Activated T-cell treated with anti-CD3 and anti-CD28 coated beads, Interleukin-2, amount 50 U/mL, for 72 hours (primary cell): ENCODE results near the gene DDOST. TPM values are rescaled to one million over a fixed set of nuclear protein-coding genes. Genes with fewer than 3 reads are reported as not detected.
"Not testable (repeated sequence)": the region's sequence is repeated elsewhere in the genome, so short reads cannot be mapped to it uniquely, and the experiment has no call there.

Experiments used
- ATAC-seq, 2 donors: fragments of 150-1000 bp; cut with Tn5 transposase; replicated peaks in 1 of 2; 2 replicates each; pipeline ENCODE4 v1.10.0; 2021; ENCODE audit warnings: moderate library complexity in 2 of 2, mild to moderate bottlenecking in 1 of 2
- DNase-seq, 2 donors: peaks; one replicate each; pipeline ENCODE4 v3.0.0; 2021 to 2022; ENCODE audit warnings: mixed read lengths in 1 of 2
- H3K27ac Mint-ChIP-seq: one replicate; pipeline ENCODE4 v1.8.0; 2022; ENCODE audit warnings: mild to moderate bottlenecking, moderate library complexity, mixed read lengths
- H3K27me3 Mint-ChIP-seq: one replicate; pipeline ENCODE4 v1.8.0; 2022; ENCODE audit warnings: low read depth, mixed read lengths
- H3K36me3 Mint-ChIP-seq, 2 donors: one replicate each; pipeline ENCODE4 v1.8.0; 2022; ENCODE audit warnings: mixed read lengths in 2 of 2, mild to moderate bottlenecking in 1 of 2; ENCODE audit not compliant: insufficient read depth in 2 of 2
- H3K4me1 Mint-ChIP-seq: one replicate; pipeline ENCODE4 v1.8.0; 2022; ENCODE audit warnings: low read depth, mixed read lengths
- H3K4me3 Mint-ChIP-seq, 2 donors: one replicate each; pipeline ENCODE4 v1.8.0; 2022; ENCODE audit warnings: mild to moderate bottlenecking in 2 of 2, mixed read lengths in 2 of 2, moderate library complexity in 2 of 2
- H3K9me3 Mint-ChIP-seq, 2 donors: one replicate each; pipeline ENCODE4 v1.8.0; 2022; ENCODE audit warnings: mixed read lengths in 2 of 2
- total RNA-seq, 2 donors: library from RNA; stranded (reverse); gene quantifications; one replicate each; pipeline ENCODE4 v1.2.3, GENCODE V29; 2022

The DDOST gene
- total RNA-seq, 2 donors from 2014 or later = 159 to 175 TPM

DNA sequence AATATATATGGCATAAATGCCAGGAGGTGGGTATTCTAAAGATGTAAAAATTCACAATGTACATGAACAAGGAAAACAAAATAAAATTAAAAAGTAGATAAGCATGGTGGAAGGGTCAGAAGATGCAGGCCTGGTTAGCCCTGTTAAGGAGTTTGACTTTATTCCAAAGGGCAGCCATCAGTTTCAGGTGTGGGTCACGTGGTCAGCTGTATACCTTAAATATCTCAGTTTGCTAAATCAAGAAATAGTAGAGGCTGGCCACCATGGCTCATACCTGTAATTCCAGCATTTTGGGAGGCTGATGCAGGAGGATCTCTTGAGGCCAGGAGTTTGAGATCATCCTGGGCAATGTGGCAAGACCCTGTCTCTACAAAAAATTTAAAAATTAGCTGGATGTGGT is 36.5 kb downstream of the DDOST start:
- Mint-ChIP-seq H3K4me1 (no peaks in the 10 kb centered on the region), H3K27ac (no peak overlapping the region), H3K36me3 (peaks cover 2 to 4% of the 10 kb centered on the region in 2 donors), H3K27me3 (peaks cover 11% of the 10 kb centered on the region), H3K4me3 (no peak overlapping the region), H3K9me3 (peaks cover 0 to 2% of the 10 kb centered on the region in 2 donors)
- no peak for DNase-seq
- ATAC-seq = no peak

DNA sequence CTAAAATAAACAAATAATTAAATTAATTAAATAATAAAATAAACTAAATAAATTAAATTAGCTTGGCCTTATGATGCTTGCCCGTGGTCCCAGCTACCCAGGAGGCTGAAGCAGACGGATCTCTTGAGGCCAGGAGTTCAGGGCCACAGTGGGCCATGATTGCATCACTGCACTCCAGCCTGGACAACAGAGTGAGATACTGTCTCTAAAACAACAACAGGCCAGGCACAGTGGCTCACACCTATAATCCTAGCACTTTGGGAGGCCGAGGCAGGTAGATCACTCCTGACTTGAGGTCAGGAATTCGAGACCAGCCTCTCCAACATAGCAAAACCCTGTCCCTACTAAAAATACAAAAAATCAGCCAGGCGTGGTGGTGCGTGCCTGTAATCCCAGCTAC is 40.2 kb downstream of the DDOST start:
- Mint-ChIP-seq H3K9me3 (no peaks in the 10 kb centered on the region), H3K4me1 (no peaks in the 10 kb centered on the region), H3K4me3 (no peak overlapping the region), H3K27me3 (peaks cover 13% of the 10 kb centered on the region), H3K27ac (no peak overlapping the region), H3K36me3 (no peaks in the 10 kb centered on the region)
- DNase-seq (no peak), ATAC-seq (no peak)

DNA sequence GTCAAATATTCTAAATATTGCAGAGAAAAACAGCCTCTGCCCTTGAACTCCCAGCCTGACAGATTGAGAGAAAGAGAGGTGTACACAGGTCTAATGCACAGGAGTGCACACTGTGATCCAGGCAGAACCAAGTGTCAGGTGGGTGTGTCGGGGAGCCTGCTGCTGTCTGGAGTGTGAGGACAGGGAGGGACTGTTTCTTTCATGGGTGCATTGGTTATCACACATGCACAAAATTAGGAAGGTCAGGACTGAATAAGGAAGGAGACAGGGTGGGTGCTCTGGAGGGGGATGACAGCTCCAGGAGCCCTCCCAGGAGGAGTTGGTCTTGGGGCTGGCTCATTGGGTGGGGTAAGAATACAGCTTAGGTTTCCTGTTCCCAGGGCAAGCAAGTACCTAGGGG is 41.2 kb downstream of the DDOST start:
- Mint-ChIP-seq H3K27me3 (peaks cover 7% of the 10 kb centered on the region), H3K9me3 (no peaks in the 10 kb centered on the region), H3K4me3 (no peak overlapping the region), H3K4me1 (no peaks in the 10 kb centered on the region), H3K27ac (no peak overlapping the region), H3K36me3 (no peaks in the 10 kb centered on the region)
- ATAC-seq = no peak
- no peak for DNase-seq

DNA sequence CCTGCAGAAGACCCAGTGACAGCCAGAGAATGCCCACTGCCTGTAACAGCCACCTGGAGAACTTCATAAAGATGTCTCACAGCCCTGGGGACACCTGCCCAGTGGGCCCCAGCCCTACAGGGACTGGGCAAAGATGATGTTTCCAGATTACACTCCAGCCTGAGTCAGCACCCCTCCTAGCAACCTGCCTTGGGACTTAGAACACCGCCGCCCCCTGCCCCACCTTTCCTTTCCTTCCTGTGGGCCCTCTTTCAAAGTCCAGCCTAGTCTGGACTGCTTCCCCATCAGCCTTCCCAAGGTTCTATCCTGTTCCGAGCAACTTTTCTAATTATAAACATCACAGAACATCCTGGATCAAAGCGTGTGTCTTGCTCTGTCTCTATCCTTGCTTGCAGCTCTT is 42.6 kb downstream of the DDOST start:
- no peaks in the 10 kb centered on the region for H3K36me3 Mint-ChIP-seq
- no peaks in the 10 kb centered on the region for H3K9me3 Mint-ChIP-seq
- peaks cover 7% of the 10 kb centered on the region for H3K27me3 Mint-ChIP-seq
- no peak for DNase-seq
- no peak overlapping the region for H3K4me3 Mint-ChIP-seq
- no peak overlapping the region for H3K27ac Mint-ChIP-seq
- ATAC-seq = no peak
- no peaks in the 10 kb centered on the region for H3K4me1 Mint-ChIP-seq

DNA sequence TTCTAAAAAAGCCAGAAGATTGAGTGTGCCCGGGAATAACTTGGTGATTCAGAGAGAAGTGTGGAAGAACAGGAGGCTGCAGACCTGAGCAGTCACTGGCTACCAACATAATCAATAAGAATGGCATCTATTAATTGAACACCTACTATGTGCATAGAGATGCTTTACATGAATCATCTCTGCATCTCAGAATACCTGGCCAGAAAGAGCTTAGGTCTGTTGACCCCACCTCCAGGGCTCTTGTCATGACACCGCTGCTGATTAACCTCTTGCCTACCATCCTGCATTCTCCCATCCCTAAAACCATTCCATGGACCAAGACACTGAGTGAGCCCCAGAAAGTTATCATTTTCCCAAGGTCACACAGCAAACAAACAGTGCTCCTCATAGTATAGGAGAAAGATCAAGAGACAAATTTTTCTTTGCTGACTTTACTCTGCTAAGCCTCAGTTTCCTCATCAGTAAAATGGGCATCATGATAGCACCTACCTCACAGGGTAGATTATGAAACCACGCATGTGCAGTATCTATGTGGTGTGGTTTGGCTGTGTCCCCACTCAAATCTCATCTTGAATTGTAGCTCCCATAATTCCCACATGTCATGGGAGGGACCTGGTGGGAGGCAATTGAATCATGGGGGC is 44.2 kb downstream of the DDOST start:
- H3K9me3 Mint-ChIP-seq = no peaks in the 10 kb centered on the region

DNA sequence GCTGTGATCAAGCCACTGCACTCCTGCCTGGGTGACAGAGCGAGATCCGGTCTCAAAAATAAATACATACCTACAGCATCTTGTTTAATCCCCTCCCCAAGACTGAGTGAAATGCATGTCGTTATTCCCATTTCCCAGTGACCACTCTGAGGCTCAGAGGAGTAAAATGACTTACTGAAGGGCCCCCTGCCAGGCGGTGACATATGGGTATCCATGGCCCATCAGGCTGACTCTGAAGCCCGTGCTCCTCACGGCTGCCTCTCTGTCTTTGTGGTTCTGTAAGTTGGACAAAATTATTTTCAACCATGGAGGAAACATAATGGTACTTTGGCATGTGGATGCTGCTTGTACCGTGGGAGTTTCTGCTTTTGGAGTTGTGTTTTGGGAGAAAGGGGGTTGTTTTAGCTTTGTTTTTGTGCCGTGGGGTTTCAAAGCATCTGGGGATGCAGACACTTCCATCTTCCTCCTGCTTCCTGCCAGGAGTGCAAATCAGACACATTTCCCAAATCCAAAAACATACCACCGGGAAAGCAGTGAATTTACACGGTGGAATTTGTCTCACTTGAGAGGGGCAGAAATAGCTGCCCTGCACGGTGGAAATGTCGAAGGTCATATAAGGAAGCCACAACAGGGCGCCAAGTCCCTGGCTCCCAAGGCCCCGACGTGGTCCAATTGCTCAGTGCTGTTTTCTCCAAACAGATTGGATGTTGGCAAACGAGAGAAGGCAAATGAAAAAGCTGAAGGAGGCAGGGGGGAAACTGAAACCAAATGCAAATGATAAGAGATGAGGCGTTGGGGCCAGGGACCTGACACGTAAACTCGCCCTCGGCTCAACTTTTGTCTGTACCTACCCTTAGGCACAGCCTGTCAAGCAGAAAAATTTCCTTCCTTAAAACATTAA is 45.0 kb downstream of the DDOST start:
- no peaks in the 10 kb centered on the region for H3K4me1 Mint-ChIP-seq
- DNase-seq = no peak
- peaks cover 7% of the 10 kb centered on the region for H3K27me3 Mint-ChIP-seq
- no peaks in the 10 kb centered on the region for H3K9me3 Mint-ChIP-seq
- ATAC-seq = no peak
- H3K36me3 Mint-ChIP-seq = no peaks in the 10 kb centered on the region
- no peak overlapping the region for H3K27ac Mint-ChIP-seq
- H3K4me3 Mint-ChIP-seq = no peak overlapping the region

More for the DNA sequence above, 44.2 kb downstream of the DDOST start:
- Mint-ChIP-seq H3K4me1 (no peaks in the 10 kb centered on the region), H3K27me3 (peaks cover 7% of the 10 kb centered on the region), H3K4me3 (no peak overlapping the region), H3K36me3 (no peaks in the 10 kb centered on the region), H3K27ac (no peak overlapping the region)
- ATAC-seq = no peak
- DNase-seq = no peak

DNA sequence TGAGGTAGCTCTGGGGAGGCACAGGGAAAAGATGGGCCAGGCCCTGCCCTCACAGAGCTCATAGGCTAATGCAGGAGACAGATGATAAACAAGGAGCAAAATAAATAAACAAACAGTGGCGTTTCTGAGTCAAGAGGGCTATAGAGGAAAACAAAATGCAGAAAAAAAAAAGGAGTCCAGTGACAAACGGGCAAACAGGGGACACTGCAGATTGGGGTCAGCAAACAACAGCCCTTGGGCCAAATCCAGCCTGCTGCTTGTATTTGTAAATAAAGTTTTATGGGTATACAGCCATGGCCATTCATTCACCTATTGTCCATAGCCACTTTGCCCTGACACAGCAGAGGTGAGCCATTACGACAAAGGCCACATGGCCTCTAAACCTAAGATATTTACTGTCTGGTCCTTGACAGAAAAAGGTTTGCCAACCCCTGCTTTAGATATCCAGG is 47.0 kb downstream of the DDOST start:
- Mint-ChIP-seq H3K9me3 (no peaks in the 10 kb centered on the region), H3K27ac (no peak overlapping the region), H3K36me3 (no peaks in the 10 kb centered on the region), H3K27me3 (peaks cover 7% of the 10 kb centered on the region), H3K4me3 (no peak overlapping the region), H3K4me1 (no peaks in the 10 kb centered on the region)
- no peak for ATAC-seq
- no peak for DNase-seq

DNA sequence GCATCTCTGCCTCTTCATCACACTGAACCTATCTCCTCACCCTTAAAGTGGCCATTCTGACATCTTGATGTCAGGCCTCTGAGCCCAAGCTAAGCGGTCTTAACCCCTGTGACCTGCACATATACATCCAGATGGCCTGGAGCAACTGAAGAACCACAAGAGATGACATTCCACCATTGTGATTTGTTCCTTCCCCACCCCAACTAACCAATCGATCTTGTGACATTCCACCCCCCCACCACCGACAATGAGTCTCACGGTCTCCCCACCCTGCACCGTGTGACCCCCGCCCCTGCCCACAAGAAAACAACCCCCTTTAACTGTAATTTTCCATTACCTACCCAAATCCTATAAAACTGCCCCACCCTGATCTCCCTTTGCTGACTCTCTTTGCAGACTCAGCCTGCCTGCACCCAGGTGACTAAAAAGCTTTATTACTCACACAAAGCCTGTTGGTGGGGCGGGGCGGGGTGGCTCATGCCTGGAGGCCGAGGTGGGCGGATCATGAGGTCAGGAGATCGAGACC is 48.9 kb downstream of the DDOST start:
- H3K4me3 Mint-ChIP-seq = no peak overlapping the region
- ATAC-seq (no peak), DNase-seq (no peak)
- H3K27ac Mint-ChIP-seq = no peak overlapping the region
- no peaks in the 10 kb centered on the region for H3K9me3 Mint-ChIP-seq
- no peaks in the 10 kb centered on the region for H3K36me3 Mint-ChIP-seq
- H3K27me3 Mint-ChIP-seq = no peaks in the 10 kb centered on the region
- H3K4me1 Mint-ChIP-seq = no peaks in the 10 kb centered on the region

DNA sequence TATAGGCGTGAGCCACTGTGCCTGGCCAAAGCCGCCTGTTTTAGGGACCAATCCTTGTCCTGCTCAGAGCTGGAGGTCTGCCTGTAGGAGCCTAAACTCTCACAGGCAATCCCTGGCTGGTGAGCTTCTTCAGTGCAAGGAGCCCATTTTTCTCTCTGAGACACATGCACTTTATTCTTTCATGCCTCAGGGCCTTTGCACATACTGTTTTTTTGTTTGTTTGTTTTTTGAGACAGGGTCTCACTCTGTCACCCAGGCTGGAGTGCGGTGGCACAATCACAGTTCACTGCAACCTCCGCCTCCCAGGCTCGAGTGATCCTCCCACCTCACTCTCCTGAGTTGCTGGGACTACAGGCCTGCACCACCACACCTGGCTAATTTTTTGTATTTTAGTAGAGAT is 49.5 kb downstream of the DDOST start:
- H3K9me3 Mint-ChIP-seq = no peaks in the 10 kb centered on the region
- H3K27me3 Mint-ChIP-seq = no peaks in the 10 kb centered on the region
- ATAC-seq = no peak
- no peak for DNase-seq
- no peak overlapping the region for H3K27ac Mint-ChIP-seq
- H3K36me3 Mint-ChIP-seq = no peaks in the 10 kb centered on the region
- no peak overlapping the region for H3K4me3 Mint-ChIP-seq
- no peaks in the 10 kb centered on the region for H3K4me1 Mint-ChIP-seq

DNA sequence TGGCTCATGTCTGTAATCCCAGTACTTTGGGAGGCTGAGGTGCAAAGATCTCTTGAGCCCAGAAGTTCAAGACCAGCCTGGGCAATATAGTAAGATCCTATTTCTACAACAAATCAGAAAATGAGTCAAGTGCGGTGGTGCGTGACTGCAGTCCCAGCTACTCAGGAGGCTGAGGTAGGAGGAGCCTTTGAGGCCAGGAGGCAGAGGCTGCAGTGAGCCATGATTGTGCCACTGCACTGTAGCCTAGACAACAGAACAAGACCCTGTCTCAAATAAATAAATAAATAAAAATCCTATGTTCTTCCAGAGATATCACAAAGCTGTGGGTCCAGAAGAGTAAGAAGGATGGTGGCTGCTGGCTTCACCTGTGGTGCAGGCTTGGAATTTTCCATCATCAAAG is 50.2 kb downstream of the DDOST start:
- no peaks in the 10 kb centered on the region for H3K9me3 Mint-ChIP-seq
- H3K36me3 Mint-ChIP-seq = no peaks in the 10 kb centered on the region
- DNase-seq (no peak), ATAC-seq (no peak)
- H3K4me1 Mint-ChIP-seq = no peaks in the 10 kb centered on the region
- no peaks in the 10 kb centered on the region for H3K27me3 Mint-ChIP-seq
- no peak overlapping the region for H3K4me3 Mint-ChIP-seq
- no peak overlapping the region for H3K27ac Mint-ChIP-seq

DNA sequence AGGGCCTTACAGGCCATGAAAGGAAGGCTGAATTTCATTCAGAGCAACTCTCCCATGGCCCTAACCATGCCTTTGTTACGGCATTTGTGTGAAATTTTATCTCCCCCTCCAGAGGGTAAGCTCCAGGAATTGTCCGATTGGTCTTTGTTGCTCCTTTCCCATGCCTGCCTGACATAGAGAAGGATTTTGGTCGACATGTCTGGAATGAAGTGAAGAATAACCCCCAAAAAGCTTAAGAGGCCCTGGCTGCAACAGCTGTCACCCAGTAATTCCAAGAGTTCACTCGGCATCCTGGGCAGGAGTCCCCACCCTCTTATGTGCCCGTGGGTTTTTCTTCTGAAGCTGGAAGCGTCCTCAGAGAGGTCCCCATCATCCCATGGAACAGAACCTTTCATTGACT is 51.6 kb downstream of the DDOST start:
- H3K4me1 Mint-ChIP-seq = no peaks in the 10 kb centered on the region
- no peak overlapping the region for H3K27ac Mint-ChIP-seq
- DNase-seq (no peak), ATAC-seq (no peak)
- H3K4me3 Mint-ChIP-seq = no peak overlapping the region
- no peaks in the 10 kb centered on the region for H3K36me3 Mint-ChIP-seq
- H3K9me3 Mint-ChIP-seq = no peaks in the 10 kb centered on the region
- no peaks in the 10 kb centered on the region for H3K27me3 Mint-ChIP-seq

DNA sequence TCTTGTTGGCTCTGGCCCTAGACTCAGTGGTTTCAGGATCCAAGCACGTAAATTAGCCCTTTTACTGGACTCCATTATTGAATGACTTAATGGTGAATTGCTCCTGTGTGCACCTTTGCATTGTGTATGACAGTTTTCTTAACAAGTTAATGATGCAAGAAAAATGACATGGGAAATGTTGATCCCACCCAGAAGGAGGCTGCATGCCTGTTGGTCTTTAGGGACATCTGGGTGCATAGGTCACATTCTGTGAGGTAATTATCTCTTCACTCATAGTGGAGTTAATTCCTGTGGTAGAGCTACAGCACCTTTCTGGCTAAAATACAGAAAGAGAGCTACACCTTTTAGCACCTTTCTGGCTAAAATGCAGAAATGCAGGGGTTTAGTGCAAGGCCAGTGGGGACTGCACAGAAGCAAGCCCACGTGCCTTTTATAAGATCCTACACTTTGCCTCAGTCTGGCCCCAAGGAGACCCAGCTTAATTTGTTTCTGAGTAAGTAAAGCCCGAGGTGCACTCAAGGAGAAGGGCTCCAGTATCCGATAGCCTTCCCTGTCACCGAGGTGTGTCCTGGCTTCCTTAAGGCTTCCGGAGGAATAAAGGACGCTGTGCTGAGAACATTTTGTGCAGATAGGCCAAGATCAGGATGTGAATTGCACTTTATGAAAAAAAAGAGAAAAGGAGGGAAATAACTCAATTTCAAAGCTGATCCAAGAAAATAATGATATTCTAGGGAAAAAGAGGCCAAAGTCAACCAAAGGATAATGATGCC is 54.2 kb downstream of the DDOST start:
- DNase-seq, H3K36me3 Mint-ChIP-seq, H3K9me3 Mint-ChIP-seq, H3K27ac Mint-ChIP-seq, H3K27me3 Mint-ChIP-seq, H3K4me3 Mint-ChIP-seq, ATAC-seq, H3K4me1 Mint-ChIP-seq: not testable (repeated sequence)

DNA sequence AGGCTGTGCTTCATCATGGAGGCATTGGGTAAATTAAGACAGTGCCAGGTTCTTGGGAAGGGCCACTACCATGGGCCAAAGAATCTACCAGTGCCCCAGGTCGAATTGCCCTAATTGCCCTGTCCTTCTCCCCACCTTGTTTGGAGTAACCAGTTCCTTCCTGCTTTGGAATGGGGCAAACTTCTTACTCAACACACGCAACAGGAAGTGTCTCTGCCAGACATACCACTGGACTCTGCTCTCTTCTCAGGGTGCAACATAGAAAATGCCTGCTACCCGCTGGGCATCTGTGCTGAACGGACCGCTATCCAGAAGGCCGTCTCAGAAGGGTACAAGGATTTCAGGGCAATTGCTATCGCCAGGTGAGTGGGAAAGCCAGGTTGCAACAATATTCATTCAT is 56.5 kb downstream of the DDOST start:
- DNase-seq (no peak), ATAC-seq (no peak)
- H3K4me1 Mint-ChIP-seq = no peaks in the 10 kb centered on the region
- no peak overlapping the region for H3K27ac Mint-ChIP-seq
- H3K27me3 Mint-ChIP-seq = no peaks in the 10 kb centered on the region
- no peak overlapping the region for H3K4me3 Mint-ChIP-seq
- H3K9me3 Mint-ChIP-seq = no peaks in the 10 kb centered on the region
- no peaks in the 10 kb centered on the region for H3K36me3 Mint-ChIP-seq
